Transverse colon (tissue), 4 donors: ENCODE results near the gene SHF. TPM values are rescaled to one million over a fixed set of nuclear protein-coding genes. Genes with fewer than 3 reads are reported as not detected.

Experiments used
- DNase-seq: peaks from one replicate; pipeline ENCODE4 v3.0.0-alpha.2; 2019
- H3K27ac ChIP-seq, 4 donors: fragments of 200-600 bp; sonication (generic); 2 replicates each; pipeline ENCODE4 v1.5.1; 2016 to 2018; ENCODE audit warnings: inconsistent platforms in 4 of 4
- H3K27me3 ChIP-seq: fragments of 200-600 bp; sonication (generic); 2 replicates; pipeline ENCODE4 v1.5.1; 2017; ENCODE audit warnings: inconsistent platforms
- H3K36me3 ChIP-seq, 4 donors: fragments of 200-600 bp; sonication (generic); 2 replicates each; pipeline ENCODE4 v1.5.1; 2017 to 2019; ENCODE audit warnings: inconsistent platforms in 4 of 4
- H3K4me1 ChIP-seq, 4 donors: fragments of 200-600 bp; sonication (generic); 2 replicates each; pipeline ENCODE4 v1.5.1; 2017 to 2020; ENCODE audit warnings: inconsistent platforms in 4 of 4
- H3K4me3 ChIP-seq, 4 donors: fragments of 200-600 bp; sonication (generic); 1 replicate in 1 of 4; 2 replicates in 3 of 4; pipeline versions ENCODE4 v1.5.1 to v1.6.1; 2017 to 2019; ENCODE audit warnings: inconsistent platforms in 4 of 4
- H3K9me3 ChIP-seq, 2 donors: fragments of 200-600 bp; sonication (generic); 2 replicates each; pipeline ENCODE4 v1.5.1; 2017 to 2019; ENCODE audit warnings: inconsistent platforms in 2 of 2
- EP300 ChIP-seq: sonication (generic); formaldehyde crosslinking; IDR thresholded peaks from one replicate; pipeline ENCODE4 v1.6.1; 2017; ENCODE audit warnings: antibody characterized with exemption, low read depth
- POLR2A ChIP-seq: fragments of 450-650 bp; IDR thresholded peaks from one replicate; pipeline ENCODE4 v1.6.1; 2016; ENCODE audit warnings: antibody characterized with exemption, mild to moderate bottlenecking, moderate library complexity
- POLR2AphosphoS5 ChIP-seq, 3 donors: sonication (generic); formaldehyde crosslinking; IDR thresholded peaks; one replicate each; pipeline ENCODE4 v1.6.1; 2016; ENCODE audit warnings: antibody characterized with exemption in 3 of 3
- WGBS, 2 donors: methylation state at CpG; one replicate each; pipeline ENCODE4 v1.1.5; 2018; ENCODE audit warnings: low coverage in 1 of 2; 5-methylcytosine and 5-hydroxymethylcytosine counted together
- in situ Hi-C, 4 donors: fragments of 200-750 bp; cut with MboI; loops; one replicate each; pipeline versions ENCODE4 v1.15.0 to v1.15.1; 2017; ENCODE audit warnings: low sequenced_read_pairs in 3 of 4, low pct_ligation_motif_present in 1 of 4, low pct_unique_long_range_greater_than_20kb in 1 of 4
- intact Hi-C: fragments of 100-400 bp; cut with DNase I; formaldehyde crosslinking; loops from one replicate; pipeline ENCODE4 v1.15.1; 2023; ENCODE audit warnings: low total_unique reads
- total RNA-seq, 4 donors: library from RNA; depleted of rRNA; stranded (reverse); fragments of >200 nt; gene quantifications; one replicate each; pipeline ENCODE4 v1.1.0, GENCODE V29; 2016
- TF ChIP-seq, protein P1 (sequence below), 5 experiments: fragments of 200-600 bp in 3 of 5; fragments of 450-650 bp in 2 of 5; sonication (generic) in 3 of 5; IDR thresholded peaks; 1 replicate in 2 of 5; 2 replicates in 3 of 5; pipeline ENCODE4 v1.5.1; 2016 to 2017; ENCODE audit warnings: antibody characterized with exemption in 5 of 5, inconsistent platforms in 3 of 5, mild to moderate bottlenecking in 2 of 5, moderate library complexity in 1 of 5

SHF gene
- total RNA-seq, 4 donors from 2014 or later, result 3.7 to 9.8 (median 7.4) TPM; not detected in 1

DNA sequence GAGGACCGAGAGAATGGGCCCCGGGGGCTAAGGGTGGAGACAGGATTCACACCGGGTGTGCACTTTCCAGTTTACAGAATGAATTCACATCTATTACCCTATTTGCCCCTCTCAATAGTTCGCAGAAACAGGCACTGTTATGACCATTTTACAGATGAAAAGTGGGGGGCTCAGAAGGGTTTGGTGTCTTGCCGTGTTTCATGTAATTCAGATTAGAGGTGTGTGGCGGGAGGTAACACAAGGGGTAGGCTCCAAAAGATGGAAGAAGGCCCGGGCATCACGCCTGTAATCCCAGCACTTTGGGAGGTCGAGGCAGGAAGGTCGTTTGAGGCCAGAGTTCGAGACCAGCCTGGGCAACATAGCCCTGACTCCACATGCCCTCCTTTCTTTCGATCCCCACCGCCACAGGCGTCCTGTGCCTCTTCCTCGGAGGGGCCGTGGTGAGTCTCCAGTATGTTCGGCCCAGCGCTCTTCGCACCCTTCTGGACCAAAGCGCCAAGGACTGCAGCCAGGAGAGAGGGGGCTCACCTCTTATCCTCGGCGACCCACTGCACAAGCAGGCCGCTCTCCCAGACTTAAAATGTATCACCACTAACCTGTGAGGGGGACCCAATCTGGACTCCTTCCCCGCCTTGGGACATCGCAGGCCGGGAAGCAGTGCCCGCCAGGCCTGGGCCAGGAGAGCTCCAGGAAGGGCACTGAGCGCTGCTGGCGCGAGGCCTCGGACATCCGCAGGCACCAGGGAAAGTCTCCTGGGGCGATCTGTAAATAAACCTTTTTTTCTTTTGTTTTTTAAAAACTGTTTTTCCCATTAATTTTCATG lies 70.2 kb downstream of the SHF start:
- no peak overlapping the region for H3K27ac ChIP-seq
- H3K9me3 ChIP-seq, result no peaks in the 10 kb centered on the region
- WGBS, 2 donors, result 59% methylated on average over 33 of the region's 33 CpGs; no CpG with 5 or more reads in 1 of the 2 donors
- peaks cover 14 to 33% (median 24%) of the 10 kb centered on the region in 4 donors for H3K4me1 ChIP-seq
- DNase-seq, result no peak
- peak overlapping the region in 1 of 4 donors; percentile 33 for H3K4me3 ChIP-seq
- intact Hi-C loops (loop anchor here (2.0 kb wide), 1 partner anchor 61 kb away; no protein-coding TSS in a partner anchor), in situ Hi-C loops (loop anchor here in 1 of 4 donors (25.0 kb wide), 1 partner anchor 155 kb away; the partner anchor contains the start of gene TERB2)
- peaks cover 80% of the 10 kb centered on the region for H3K27me3 ChIP-seq
- TF ChIP-seq POLR2AphosphoS5 (IDR thresholded peaks at IDR 0.05) (no peak), EP300 (no peak), POLR2A (no peak)
- TF ChIP-seq, protein P1, sequence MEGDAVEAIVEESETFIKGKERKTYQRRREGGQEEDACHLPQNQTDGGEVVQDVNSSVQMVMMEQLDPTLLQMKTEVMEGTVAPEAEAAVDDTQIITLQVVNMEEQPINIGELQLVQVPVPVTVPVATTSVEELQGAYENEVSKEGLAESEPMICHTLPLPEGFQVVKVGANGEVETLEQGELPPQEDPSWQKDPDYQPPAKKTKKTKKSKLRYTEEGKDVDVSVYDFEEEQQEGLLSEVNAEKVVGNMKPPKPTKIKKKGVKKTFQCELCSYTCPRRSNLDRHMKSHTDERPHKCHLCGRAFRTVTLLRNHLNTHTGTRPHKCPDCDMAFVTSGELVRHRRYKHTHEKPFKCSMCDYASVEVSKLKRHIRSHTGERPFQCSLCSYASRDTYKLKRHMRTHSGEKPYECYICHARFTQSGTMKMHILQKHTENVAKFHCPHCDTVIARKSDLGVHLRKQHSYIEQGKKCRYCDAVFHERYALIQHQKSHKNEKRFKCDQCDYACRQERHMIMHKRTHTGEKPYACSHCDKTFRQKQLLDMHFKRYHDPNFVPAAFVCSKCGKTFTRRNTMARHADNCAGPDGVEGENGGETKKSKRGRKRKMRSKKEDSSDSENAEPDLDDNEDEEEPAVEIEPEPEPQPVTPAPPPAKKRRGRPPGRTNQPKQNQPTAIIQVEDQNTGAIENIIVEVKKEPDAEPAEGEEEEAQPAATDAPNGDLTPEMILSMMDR (IDR thresholded peaks at IDR 0.05), result no peak
- H3K36me3 ChIP-seq, result no peaks in the 10 kb centered on the region

Other genes starting within 250 kb of the SHF start
- gene TERB2, start 231.3 kb downstream of the SHF start, total RNA-seq, result not detected
- gene SORD, start 164.8 kb downstream of the SHF start, total RNA-seq, result 10 to 100 TPM in 3 of 4 donors, under 1 TPM in 1; 0.75 to 36.2 (median 11.3) TPM
- gene DUOX2, start 73.8 kb downstream of the SHF start, total RNA-seq, result 10 to 100 TPM in 1 of 4 donors, 1 to 10 TPM in 1, under 1 TPM in 2; 0.68 to 23.8 (median 1.9) TPM
- 10 to 100 TPM in 1 of 4 donors, under 1 TPM in 1, not detected in 2; 0.68 to 10.0 TPM for gene DUOXA2, start 73.6 kb downstream of the SHF start, total RNA-seq
- gene DUOXA1, start 58.1 kb downstream of the SHF start, total RNA-seq, result 1 to 10 TPM in 1 of 4 donors, not detected in 3; 1.4 TPM
- gene DUOX1, start 58.0 kb downstream of the SHF start, total RNA-seq, result 1 to 10 TPM in 1 of 4 donors, under 1 TPM in 2, not detected in 1; 0.14 to 4.1 (median 0.64) TPM
- gene SLC28A2, start 64.3 kb upstream of the SHF start, total RNA-seq, result 10 to 100 TPM in 1 of 4 donors, 1 to 10 TPM in 2, under 1 TPM in 1; 0.37 to 11.1 (median 5.1) TPM
- gene GATM, start 190.6 kb upstream of the SHF start, total RNA-seq, result 10 to 100 TPM; 15.9 to 96.9 (median 18.6) TPM